ENCODE results near the gene PLAC9.

DNA sequence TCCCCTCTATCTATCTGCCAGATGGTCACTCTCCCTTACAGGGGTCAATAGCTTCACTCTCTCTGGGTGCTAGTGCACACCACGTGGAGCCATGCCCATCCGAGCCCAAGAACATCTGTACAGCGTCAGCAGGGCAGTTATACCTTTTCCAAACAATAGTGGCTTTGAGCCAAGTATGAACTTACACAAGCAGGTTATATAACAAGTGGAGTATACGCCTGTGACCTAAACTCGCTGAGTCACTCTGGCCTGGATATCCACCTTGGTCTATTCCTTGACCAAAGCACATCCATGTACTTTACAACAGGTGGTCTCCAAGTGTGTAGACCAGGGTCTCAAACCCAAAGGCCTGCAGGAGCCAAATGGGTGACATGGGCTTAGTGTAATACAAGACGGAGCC is 20.3 kb downstream of the PLAC9 start:
- TF ChIP-seq EP300 (IDR thresholded peaks at IDR 0.05; ENCODE audit: borderline replicate concordance) (no peak), RAD21 (IDR thresholded peaks at IDR 0.05; ENCODE audit: low read depth) (no peak), ZBTB7A (IDR thresholded peaks at IDR 0.05; ENCODE audit: low read depth) (no peak), TAF1 (IDR thresholded peaks at IDR 0.05; ENCODE audit: low read depth) (no peak), YY1 (IDR thresholded peaks at IDR 0.05; ENCODE audit: low read depth) (no peak), FOXM1 (IDR thresholded peaks at IDR 0.05; ENCODE audit: borderline replicate concordance, low read depth) (no peak), EGR1 (IDR thresholded peaks at IDR 0.05) (no peak), NFIC (IDR thresholded peaks at IDR 0.05) (peak; percentile 78), CEBPB (IDR thresholded peaks at IDR 0.05) (no peak), CREB1 (IDR thresholded peaks at IDR 0.05; ENCODE audit: low read depth) (no peak)
- TF ChIP-seq, protein P1, sequence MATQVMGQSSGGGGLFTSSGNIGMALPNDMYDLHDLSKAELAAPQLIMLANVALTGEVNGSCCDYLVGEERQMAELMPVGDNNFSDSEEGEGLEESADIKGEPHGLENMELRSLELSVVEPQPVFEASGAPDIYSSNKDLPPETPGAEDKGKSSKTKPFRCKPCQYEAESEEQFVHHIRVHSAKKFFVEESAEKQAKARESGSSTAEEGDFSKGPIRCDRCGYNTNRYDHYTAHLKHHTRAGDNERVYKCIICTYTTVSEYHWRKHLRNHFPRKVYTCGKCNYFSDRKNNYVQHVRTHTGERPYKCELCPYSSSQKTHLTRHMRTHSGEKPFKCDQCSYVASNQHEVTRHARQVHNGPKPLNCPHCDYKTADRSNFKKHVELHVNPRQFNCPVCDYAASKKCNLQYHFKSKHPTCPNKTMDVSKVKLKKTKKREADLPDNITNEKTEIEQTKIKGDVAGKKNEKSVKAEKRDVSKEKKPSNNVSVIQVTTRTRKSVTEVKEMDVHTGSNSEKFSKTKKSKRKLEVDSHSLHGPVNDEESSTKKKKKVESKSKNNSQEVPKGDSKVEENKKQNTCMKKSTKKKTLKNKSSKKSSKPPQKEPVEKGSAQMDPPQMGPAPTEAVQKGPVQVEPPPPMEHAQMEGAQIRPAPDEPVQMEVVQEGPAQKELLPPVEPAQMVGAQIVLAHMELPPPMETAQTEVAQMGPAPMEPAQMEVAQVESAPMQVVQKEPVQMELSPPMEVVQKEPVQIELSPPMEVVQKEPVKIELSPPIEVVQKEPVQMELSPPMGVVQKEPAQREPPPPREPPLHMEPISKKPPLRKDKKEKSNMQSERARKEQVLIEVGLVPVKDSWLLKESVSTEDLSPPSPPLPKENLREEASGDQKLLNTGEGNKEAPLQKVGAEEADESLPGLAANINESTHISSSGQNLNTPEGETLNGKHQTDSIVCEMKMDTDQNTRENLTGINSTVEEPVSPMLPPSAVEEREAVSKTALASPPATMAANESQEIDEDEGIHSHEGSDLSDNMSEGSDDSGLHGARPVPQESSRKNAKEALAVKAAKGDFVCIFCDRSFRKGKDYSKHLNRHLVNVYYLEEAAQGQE (IDR thresholded peaks at IDR 0.05; ENCODE audit: low read depth), result no peak
- TF ChIP-seq, protein P2, sequence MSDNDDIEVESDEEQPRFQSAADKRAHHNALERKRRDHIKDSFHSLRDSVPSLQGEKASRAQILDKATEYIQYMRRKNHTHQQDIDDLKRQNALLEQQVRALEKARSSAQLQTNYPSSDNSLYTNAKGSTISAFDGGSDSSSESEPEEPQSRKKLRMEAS (IDR thresholded peaks at IDR 0.05), result no peak
- TF ChIP-seq, protein P3, sequence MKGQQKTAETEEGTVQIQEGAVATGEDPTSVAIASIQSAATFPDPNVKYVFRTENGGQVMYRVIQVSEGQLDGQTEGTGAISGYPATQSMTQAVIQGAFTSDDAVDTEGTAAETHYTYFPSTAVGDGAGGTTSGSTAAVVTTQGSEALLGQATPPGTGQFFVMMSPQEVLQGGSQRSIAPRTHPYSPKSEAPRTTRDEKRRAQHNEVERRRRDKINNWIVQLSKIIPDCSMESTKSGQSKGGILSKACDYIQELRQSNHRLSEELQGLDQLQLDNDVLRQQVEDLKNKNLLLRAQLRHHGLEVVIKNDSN (IDR thresholded peaks at IDR 0.05), result no peak
